ENCODE results near the gene TEKTIP1. TPM values are rescaled to one million over a fixed set of nuclear protein-coding genes. Genes with fewer than 3 reads are reported as not detected.
"Not testable (repeated sequence)": the region's sequence is repeated elsewhere in the genome, so short reads cannot be mapped to it uniquely, and the experiment has no call there.

TEKTIP1 gene
- total RNA-seq, 1 experiment from 2014 or later: not detected

DNA sequence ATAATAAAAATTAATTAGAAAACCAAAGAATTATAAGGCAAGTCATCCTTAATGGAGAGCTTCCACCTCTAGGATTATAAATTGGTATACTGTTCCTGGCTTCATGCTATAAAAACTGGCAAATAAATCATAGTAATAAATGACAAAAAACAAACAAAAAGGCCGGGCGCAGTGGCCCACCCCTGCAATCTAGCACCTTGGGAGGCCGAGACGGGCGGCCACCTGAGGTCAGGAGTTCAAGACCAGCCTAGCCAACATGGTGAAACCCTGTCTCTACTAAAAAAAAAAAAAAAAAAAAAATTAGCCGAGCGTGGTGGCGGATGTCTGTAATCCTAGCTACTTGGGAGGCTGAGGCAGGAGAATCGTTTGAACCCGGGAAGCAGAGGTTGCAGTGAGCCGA is 31.1 kb downstream of the TEKTIP1 start:
- CTCF ChIA-PET; in situ Hi-C loops (cut with HindIII; ENCODE audit: low pct_unique_long_range_greater_than_20kb, low sequenced_read_pairs): not testable (repeated sequence)

DNA sequence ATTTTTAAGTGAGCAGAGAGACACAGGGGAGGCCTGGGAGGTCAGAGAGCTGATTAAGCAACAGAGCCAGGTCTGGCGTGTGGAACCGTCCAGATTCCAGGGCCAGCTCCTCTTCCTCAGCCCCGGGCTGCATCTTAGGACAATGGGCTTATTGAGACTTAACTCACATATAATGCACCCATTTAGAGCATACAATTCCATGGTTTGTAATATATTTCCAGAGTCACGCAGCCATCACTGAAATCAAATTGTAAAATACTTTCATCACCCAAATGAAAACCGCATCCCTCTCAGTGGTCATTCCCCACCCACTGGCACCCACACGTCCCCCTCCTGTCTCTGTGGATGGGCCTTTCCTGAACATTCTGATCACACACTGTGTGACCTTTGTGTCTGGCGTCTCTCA is 31.6 kb downstream of the TEKTIP1 start:
- peaks cover 4% of the 10 kb centered on the region; the same call in 1 of the 2 replicates for H3K4me1 ChIP-seq (ENCODE audit: control insufficient read depth, insufficient read depth, low read length)
- peaks cover 4% of the 10 kb centered on the region; the same call in 1 of the 2 replicates for H3K36me3 ChIP-seq (ENCODE audit: control insufficient read depth, insufficient read depth, low read length)
- no peak overlapping the region for H3K4me3 ChIP-seq (ENCODE audit: low read depth in 2 of 2, low read length in 2 of 2)
- H3K27ac ChIP-seq (ENCODE audit: low read length): no peak overlapping the region
- CTCF ChIA-PET: no interaction called here
- DNase-seq (ENCODE audit: low read depth, low spot score) (no peak), ATAC-seq (no peak)
- no peaks in the 10 kb centered on the region for H3K27me3 ChIP-seq (ENCODE audit: control insufficient read depth, insufficient read depth, low read length)
- TF ChIP-seq SIN3A (IDR thresholded peaks at IDR 0.05; ENCODE audit: borderline replicate concordance, insufficient read depth, low read depth, low read length): no peak
- TF ChIP-seq, protein P1, sequence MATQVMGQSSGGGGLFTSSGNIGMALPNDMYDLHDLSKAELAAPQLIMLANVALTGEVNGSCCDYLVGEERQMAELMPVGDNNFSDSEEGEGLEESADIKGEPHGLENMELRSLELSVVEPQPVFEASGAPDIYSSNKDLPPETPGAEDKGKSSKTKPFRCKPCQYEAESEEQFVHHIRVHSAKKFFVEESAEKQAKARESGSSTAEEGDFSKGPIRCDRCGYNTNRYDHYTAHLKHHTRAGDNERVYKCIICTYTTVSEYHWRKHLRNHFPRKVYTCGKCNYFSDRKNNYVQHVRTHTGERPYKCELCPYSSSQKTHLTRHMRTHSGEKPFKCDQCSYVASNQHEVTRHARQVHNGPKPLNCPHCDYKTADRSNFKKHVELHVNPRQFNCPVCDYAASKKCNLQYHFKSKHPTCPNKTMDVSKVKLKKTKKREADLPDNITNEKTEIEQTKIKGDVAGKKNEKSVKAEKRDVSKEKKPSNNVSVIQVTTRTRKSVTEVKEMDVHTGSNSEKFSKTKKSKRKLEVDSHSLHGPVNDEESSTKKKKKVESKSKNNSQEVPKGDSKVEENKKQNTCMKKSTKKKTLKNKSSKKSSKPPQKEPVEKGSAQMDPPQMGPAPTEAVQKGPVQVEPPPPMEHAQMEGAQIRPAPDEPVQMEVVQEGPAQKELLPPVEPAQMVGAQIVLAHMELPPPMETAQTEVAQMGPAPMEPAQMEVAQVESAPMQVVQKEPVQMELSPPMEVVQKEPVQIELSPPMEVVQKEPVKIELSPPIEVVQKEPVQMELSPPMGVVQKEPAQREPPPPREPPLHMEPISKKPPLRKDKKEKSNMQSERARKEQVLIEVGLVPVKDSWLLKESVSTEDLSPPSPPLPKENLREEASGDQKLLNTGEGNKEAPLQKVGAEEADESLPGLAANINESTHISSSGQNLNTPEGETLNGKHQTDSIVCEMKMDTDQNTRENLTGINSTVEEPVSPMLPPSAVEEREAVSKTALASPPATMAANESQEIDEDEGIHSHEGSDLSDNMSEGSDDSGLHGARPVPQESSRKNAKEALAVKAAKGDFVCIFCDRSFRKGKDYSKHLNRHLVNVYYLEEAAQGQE (IDR thresholded peaks at IDR 0.05; ENCODE audit: insufficient read depth in 1 of 2, low read depth in 2 of 2, low read length in 1 of 2): no peak
- H3K9me3 ChIP-seq (ENCODE audit: control insufficient read depth, insufficient read depth, low read depth, low read length): no peaks in the 10 kb centered on the region
- intact Hi-C loops (cut with micrococcal nuclease; ENCODE audit: unreplicated experiment) (no loop called here), in situ Hi-C loops (cut with HindIII; ENCODE audit: low pct_unique_long_range_greater_than_20kb, low sequenced_read_pairs) (no loop called here)
- POLR2A ChIA-PET: no interaction called here
- TSS peak; percentile 60 for BruUV-seq (replicated peaks)

More for the DNA sequence above, 31.1 kb downstream of the TEKTIP1 start:
- BruUV-seq (replicated peaks); ATAC-seq; H3K27ac ChIP-seq (ENCODE audit: low read length); DNase-seq (ENCODE audit: low read depth, low spot score); H3K4me1 ChIP-seq (ENCODE audit: control insufficient read depth, insufficient read depth, low read length); H3K27me3 ChIP-seq (ENCODE audit: control insufficient read depth, insufficient read depth, low read length); H3K9me3 ChIP-seq (ENCODE audit: control insufficient read depth, insufficient read depth, low read depth, low read length); intact Hi-C loops (cut with micrococcal nuclease; ENCODE audit: unreplicated experiment); H3K4me3 ChIP-seq (ENCODE audit: low read depth in 2 of 2, low read length in 2 of 2); H3K36me3 ChIP-seq (ENCODE audit: control insufficient read depth, insufficient read depth, low read length): not testable (repeated sequence)
- POLR2A ChIA-PET: interaction anchor here (0.6 to 0.7 kb wide), 2 partner anchors 15 to 27 kb away, joined by 3 to 7 read pairs; no protein-coding TSS in a partner anchor

- H3K36me3 ChIP-seq (ENCODE audit: control insufficient read depth, insufficient read depth, low read length): peaks cover 4% of the 10 kb centered on the region; the same call in 1 of the 2 replicates
- intact Hi-C loops (cut with micrococcal nuclease; ENCODE audit: unreplicated experiment) (no loop called here), in situ Hi-C loops (cut with HindIII; ENCODE audit: low pct_unique_long_range_greater_than_20kb, low sequenced_read_pairs) (no loop called here)
- H3K27ac ChIP-seq (ENCODE audit: low read length): peak overlapping the region; percentile 78
- CTCF ChIA-PET: no interaction called here
- ATAC-seq: peak; percentile 93
- H3K4me1 ChIP-seq (ENCODE audit: control insufficient read depth, insufficient read depth, low read length): peaks cover 4% of the 10 kb centered on the region; the same call in 1 of the 2 replicates
- H3K4me3 ChIP-seq (ENCODE audit: low read depth in 2 of 2, low read length in 2 of 2): peak overlapping the region; percentile 54 to 74
- POLR2A ChIA-PET: no interaction called here
- TF ChIP-seq CTCF (IDR thresholded peaks at IDR 0.05) (no peak), SIN3A (IDR thresholded peaks at IDR 0.05; ENCODE audit: borderline replicate concordance, insufficient read depth, low read depth, low read length) (no peak), POLR2AphosphoS5 (IDR thresholded peaks at IDR 0.05; ENCODE audit: low read depth, low read length) (no peak), TCF7L2 (IDR thresholded peaks at IDR 0.05; ENCODE audit: low read depth, low read length) (no peak)
- TF ChIP-seq, protein P1 (IDR thresholded peaks at IDR 0.05; ENCODE audit: insufficient read depth in 1 of 2, low read depth in 2 of 2, low read length in 1 of 2): no peak
- no TSS peak for BruUV-seq (replicated peaks)
- peak; percentile 93 for DNase-seq (ENCODE audit: low read depth, low spot score)
- H3K9me3 ChIP-seq (ENCODE audit: control insufficient read depth, insufficient read depth, low read depth, low read length): no peaks in the 10 kb centered on the region
- H3K27me3 ChIP-seq (ENCODE audit: control insufficient read depth, insufficient read depth, low read length): no peaks in the 10 kb centered on the region
Observed at GRCh38 chr19:3572132-3572854, 33.3 kb downstream of the TEKTIP1 start.
